Caco-2 (cell line): ENCODE measurements around the gene NUDT16L1. TPM values are rescaled to one million over a fixed set of nuclear protein-coding genes. Genes with fewer than 3 reads are reported as not detected.

Experiments used
- BruUV-seq: library from RNA; stranded (reverse); fragments of 400-500 nt; replicated peaks from 2 replicates; lab custom pipeline; 2021; lab: Mats Ljungman, UMichigan
- CTCF ChIA-PET: fragments of 300-600 bp; sonication (Branson Sonifier 250); formaldehyde crosslinking; loops from one replicate; lab custom pipeline; 2022; ENCODE audit warnings: antibody characterized with exemption; lab: Charles Lee
- POLR2A ChIA-PET: fragments of 300-600 bp; sonication (Branson Sonifier 250); formaldehyde crosslinking; loops from one replicate; lab custom pipeline; 2022; ENCODE audit warnings: antibody characterized with exemption; lab: Charles Lee
- DNase-seq, 2 experiments: peaks; one replicate each; pipeline versions ENCODE4 v3.0.0 to v3.0.0-alpha.2; 2020 to 2022
- H3K27me3 ChIP-seq: replicated peaks from 2 replicates; pipeline ENCODE4 v1.6.0; 2011; ENCODE audit warnings: low read length; ENCODE audit not compliant: control insufficient read depth, insufficient read depth
- H3K36me3 ChIP-seq: 2 replicates; pipeline ENCODE4 v1.5.1; 2011; ENCODE audit warnings: low read length; ENCODE audit not compliant: control insufficient read depth, insufficient read depth
- H3K4me1 ChIP-seq: fragments of 250-450 bp; sonication (Bioruptor Pico); 2 replicates; pipeline ENCODE4 v1.5.1; 2020; ENCODE audit warnings: mild to moderate bottlenecking
- H3K4me3 ChIP-seq: 2 replicates; pipeline ENCODE4 v1.5.1; 2011; ENCODE audit warnings: low read depth, mild to moderate bottlenecking, control low read depth, low read length
- H3K9me3 ChIP-seq: fragments of 250-450 bp; sonication (Bioruptor Pico); 2 replicates; pipeline ENCODE4 v1.5.1; 2020; ENCODE audit warnings: mild to moderate bottlenecking, moderate library complexity
- H3K27ac Mint-ChIP-seq: one replicate; pipeline ENCODE4 v1.8.0; 2022; ENCODE audit warnings: mixed read lengths; ENCODE audit not compliant: unreplicated experiment
- H3K27me3 Mint-ChIP-seq: one replicate; pipeline ENCODE4 v1.8.0; 2022; ENCODE audit warnings: mixed read lengths; ENCODE audit not compliant: insufficient read depth, unreplicated experiment
- H3K36me3 Mint-ChIP-seq: one replicate; pipeline ENCODE4 v1.8.0; 2022; ENCODE audit warnings: mild to moderate bottlenecking, mixed read lengths; ENCODE audit not compliant: insufficient read depth, unreplicated experiment
- H3K4me1 Mint-ChIP-seq: one replicate; pipeline ENCODE4 v1.8.0; 2022; ENCODE audit warnings: low read depth, mixed read lengths; ENCODE audit not compliant: unreplicated experiment
- H3K4me3 Mint-ChIP-seq: one replicate; pipeline ENCODE4 v1.8.0; 2022; ENCODE audit warnings: mild to moderate bottlenecking, moderate library complexity, mixed read lengths; ENCODE audit not compliant: unreplicated experiment
- H3K9me3 Mint-ChIP-seq: one replicate; pipeline ENCODE4 v1.8.0; 2022; ENCODE audit warnings: mixed read lengths; ENCODE audit not compliant: unreplicated experiment
- intact Hi-C: fragments of 100-400 bp; cut with micrococcal nuclease; formaldehyde crosslinking; loops from one replicate; pipeline ENCODE4 v1.10.0; 2022; ENCODE audit not compliant: unreplicated experiment
- total RNA-seq: library from RNA; stranded (reverse); gene quantifications from 2 replicates; pipeline ENCODE4 v1.2.3, GENCODE V29; 2022
- TF ChIP-seq, protein P1 (sequence below), 2 experiments: fragments of 200-600 bp in 1 of 2; IDR thresholded peaks; 1 replicate in 1 of 2; 2 replicates in 1 of 2; pipeline versions ENCODE4 v1.5.1 to v1.8.0; 2011 to 2022; ENCODE audit warnings: antibody characterized with exemption in 1 of 2, control low read depth in 1 of 2, inconsistent platforms in 1 of 2, low read depth in 1 of 2, low read length in 1 of 2, mild to moderate bottlenecking in 1 of 2, moderate library complexity in 1 of 2; ENCODE audit not compliant: insufficient read depth in 1 of 2, severe bottlenecking in 1 of 2, unreplicated experiment in 1 of 2

The NUDT16L1 gene
- total RNA-seq, 1 experiment from 2014 or later, result 31.3 TPM

DNA sequence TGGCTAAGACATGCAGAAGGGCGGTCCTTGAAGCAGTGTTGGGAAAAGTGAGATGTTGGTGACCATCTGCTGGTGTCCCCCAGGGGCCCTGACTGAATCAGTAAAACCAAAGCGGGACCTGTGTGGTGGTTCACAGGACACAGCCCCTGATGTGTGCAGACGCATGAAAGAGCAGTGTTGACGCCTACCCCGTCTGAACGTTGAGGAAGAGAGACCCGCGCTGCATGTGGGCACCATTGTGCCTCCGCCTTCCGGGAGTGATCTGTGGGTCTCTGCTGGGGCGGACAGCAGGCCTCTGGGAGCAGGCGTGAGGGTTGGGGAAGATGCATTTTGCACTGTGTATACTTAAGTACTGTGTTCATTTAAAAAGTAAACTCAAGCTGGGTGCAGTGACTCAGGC, 37.1 kb upstream of the NUDT16L1 start:
- Histone ChIP-seq H3K4me3 (no peak overlapping the region), H3K4me1 (peaks cover 29% of the 10 kb centered on the region), H3K36me3 (peaks cover 5% of the 10 kb centered on the region), H3K27me3 (no peaks in the 10 kb centered on the region), H3K9me3 (no peaks in the 10 kb centered on the region)
- no peak for DNase-seq
- H3K4me1 Mint-ChIP-seq, result peaks cover 11% of the 10 kb centered on the region
- peaks cover 28% of the 10 kb centered on the region for H3K36me3 Mint-ChIP-seq
- H3K4me3 Mint-ChIP-seq, result no peak overlapping the region
- intact Hi-C loops, result no loop called here
- POLR2A ChIA-PET, result no interaction called here
- no TSS peak for BruUV-seq
- TF ChIP-seq, protein P1, sequence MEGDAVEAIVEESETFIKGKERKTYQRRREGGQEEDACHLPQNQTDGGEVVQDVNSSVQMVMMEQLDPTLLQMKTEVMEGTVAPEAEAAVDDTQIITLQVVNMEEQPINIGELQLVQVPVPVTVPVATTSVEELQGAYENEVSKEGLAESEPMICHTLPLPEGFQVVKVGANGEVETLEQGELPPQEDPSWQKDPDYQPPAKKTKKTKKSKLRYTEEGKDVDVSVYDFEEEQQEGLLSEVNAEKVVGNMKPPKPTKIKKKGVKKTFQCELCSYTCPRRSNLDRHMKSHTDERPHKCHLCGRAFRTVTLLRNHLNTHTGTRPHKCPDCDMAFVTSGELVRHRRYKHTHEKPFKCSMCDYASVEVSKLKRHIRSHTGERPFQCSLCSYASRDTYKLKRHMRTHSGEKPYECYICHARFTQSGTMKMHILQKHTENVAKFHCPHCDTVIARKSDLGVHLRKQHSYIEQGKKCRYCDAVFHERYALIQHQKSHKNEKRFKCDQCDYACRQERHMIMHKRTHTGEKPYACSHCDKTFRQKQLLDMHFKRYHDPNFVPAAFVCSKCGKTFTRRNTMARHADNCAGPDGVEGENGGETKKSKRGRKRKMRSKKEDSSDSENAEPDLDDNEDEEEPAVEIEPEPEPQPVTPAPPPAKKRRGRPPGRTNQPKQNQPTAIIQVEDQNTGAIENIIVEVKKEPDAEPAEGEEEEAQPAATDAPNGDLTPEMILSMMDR (IDR thresholded peaks at IDR 0.05; ENCODE audit: insufficient read depth in 1 of 2, low read depth in 1 of 2, low read length in 1 of 2, severe bottlenecking in 1 of 2, unreplicated experiment in 1 of 2), result no peak
- H3K27ac Mint-ChIP-seq, result no peak overlapping the region
- no peaks in the 10 kb centered on the region for H3K9me3 Mint-ChIP-seq
- H3K27me3 Mint-ChIP-seq, result no peaks in the 10 kb centered on the region
- CTCF ChIA-PET, result no interaction called here

DNA sequence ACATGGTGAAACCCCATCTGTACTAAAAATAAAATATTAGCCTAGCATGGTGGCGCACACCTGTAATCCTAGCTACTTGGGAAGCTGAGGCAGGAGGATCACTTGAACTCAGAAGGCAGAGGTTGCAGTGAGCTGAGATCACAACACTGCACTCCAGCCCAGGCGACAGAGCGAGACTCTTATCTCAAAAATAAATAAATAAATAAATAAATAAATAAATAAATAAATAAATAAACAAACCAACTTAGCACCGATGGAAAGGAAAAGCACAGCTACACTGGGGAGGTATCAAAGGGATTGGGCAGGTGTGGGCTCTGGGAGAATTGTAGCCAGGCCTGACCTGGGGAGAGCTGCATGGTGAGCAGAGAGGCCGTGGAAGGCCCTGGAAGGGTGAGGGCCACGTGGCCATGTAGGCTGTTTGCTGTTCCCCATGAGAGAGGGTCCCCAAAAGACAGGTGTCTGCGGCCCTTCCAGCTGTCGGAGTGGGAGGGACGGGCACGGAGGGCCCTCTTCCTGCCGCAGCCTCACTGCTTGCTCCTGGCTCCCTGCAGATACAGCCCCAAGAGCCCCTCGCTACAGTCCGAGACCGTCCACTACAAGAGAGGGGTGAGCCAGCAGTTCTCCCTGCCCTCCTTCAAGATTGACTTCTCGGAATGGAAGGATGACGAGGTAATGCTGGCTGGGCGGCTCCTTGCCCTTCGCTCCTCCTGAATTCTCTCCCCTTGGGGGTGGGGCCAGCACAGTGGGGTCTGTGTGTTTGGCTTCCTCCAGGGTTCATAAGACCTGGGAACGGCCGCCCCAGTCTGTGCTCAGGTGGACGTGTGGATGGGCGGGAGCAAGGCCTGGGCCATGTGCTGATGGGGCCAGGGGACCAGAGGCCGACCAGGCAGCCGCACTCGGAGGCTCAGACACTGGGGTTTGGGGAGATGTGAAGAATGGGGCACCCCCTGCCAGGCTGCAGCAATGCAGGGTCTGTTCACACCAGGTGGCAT, 36.4 kb upstream of the NUDT16L1 start:
- Mint-ChIP-seq H3K27me3 (no peaks in the 10 kb centered on the region), H3K4me3 (no peak overlapping the region), H3K27ac (no peak overlapping the region), H3K36me3 (peaks cover 28% of the 10 kb centered on the region), H3K9me3 (no peaks in the 10 kb centered on the region), H3K4me1 (peaks cover 11% of the 10 kb centered on the region)
- Histone ChIP-seq H3K4me3 (no peak overlapping the region), H3K9me3 (no peaks in the 10 kb centered on the region), H3K36me3 (peaks cover 2% of the 10 kb centered on the region; the same call in 1 of the 2 replicates), H3K4me1 (peaks cover 29% of the 10 kb centered on the region), H3K27me3 (no peaks in the 10 kb centered on the region)
- no TSS peak for BruUV-seq
- intact Hi-C loops, result no loop called here
- TF ChIP-seq, protein P1 (IDR thresholded peaks at IDR 0.05; ENCODE audit: insufficient read depth in 1 of 2, low read depth in 1 of 2, low read length in 1 of 2, severe bottlenecking in 1 of 2, unreplicated experiment in 1 of 2), result no peak
- ChIA-PET CTCF (no interaction called here), POLR2A (no interaction called here)
- DNase-seq, result no peak

DNA sequence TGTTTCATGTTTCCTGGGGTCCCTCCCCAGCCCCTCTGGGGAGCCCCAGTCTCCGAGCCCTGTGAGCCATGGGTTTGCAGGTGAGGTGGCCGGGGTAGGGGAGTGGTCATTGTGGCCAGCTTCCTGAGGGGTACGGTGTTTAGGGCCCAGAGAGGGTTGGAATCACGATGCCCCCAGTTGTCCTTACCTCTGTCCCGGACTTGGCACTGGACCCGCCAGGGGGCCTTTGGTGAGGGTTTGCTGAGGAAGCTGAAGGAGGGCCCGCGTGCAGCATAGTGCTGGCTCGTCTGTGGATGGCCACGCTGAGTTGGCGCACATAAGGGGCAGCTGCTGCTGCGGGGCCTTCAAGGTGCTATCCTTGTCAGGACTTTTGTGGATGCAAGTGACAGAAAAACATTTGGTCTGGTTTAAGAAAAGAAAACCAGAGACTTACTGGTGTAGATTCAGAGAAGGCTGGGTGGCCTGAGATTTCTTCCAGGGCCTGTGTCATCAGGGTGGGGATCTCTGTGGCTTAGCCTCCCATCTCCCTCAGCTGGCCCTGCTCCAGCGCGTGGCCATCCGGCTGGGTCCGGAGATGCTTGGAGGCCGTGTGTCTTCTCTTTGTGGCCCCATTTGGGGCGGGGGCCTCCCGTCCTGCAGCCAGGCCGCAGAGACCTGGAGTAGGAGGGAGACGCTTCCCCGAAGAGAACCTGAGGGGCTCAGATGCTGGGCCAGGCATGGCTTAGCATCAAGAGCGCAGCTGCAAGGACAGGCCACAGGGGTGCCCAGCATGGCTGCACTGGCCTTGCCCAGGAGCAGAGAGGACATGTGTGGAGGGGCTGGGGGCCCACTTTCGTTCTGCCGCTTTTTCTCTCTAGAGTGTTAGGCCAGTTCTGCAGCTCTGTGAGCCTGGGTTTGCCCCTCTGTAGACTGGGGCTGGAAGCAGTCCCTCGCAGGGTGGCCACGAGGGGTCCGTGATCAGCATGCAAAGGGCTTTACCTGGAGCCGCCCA, 33.7 kb upstream of the NUDT16L1 start:
- Mint-ChIP-seq H3K9me3 (no peaks in the 10 kb centered on the region), H3K36me3 (peaks cover 27% of the 10 kb centered on the region), H3K4me1 (peaks cover 1% of the 10 kb centered on the region), H3K27me3 (no peaks in the 10 kb centered on the region), H3K4me3 (no peak overlapping the region), H3K27ac (no peak overlapping the region)
- Histone ChIP-seq H3K4me3 (no peak overlapping the region), H3K4me1 (peaks cover 14% of the 10 kb centered on the region), H3K27me3 (no peaks in the 10 kb centered on the region), H3K36me3 (peaks cover 2% of the 10 kb centered on the region; the same call in 1 of the 2 replicates), H3K9me3 (no peaks in the 10 kb centered on the region)
- CTCF ChIA-PET, result no interaction called here
- POLR2A ChIA-PET, result no interaction called here
- intact Hi-C loops, result no loop called here
- DNase-seq, result no peak
- no TSS peak for BruUV-seq
- TF ChIP-seq, protein P1 (IDR thresholded peaks at IDR 0.05; ENCODE audit: insufficient read depth in 1 of 2, low read depth in 1 of 2, low read length in 1 of 2, severe bottlenecking in 1 of 2, unreplicated experiment in 1 of 2), result no peak
